GM21576 (cell line): ENCODE data around the gene GSTM5.
"Not testable (repeated sequence)": the region's sequence is repeated elsewhere in the genome, so short reads cannot be mapped to it uniquely, and the experiment has no call there.

Experiments
- ATAC-seq: cut with Tn5 transposase; IDR thresholded peaks from one replicate; pipeline ENCODE4 v1.9.1; 2021; ENCODE audit warnings: mild to moderate bottlenecking, moderate library complexity; ENCODE audit not compliant: unreplicated experiment

GSTM5 gene

GRCh38 chr1:109760581-109761226 lies 48.7 kb downstream of the GSTM5 start:
- ATAC-seq, result no peak

- ATAC-seq, result no peak
Observed at GRCh38 chr1:109761227-109762038, 49.4 kb downstream of the GSTM5 start.

DNA sequence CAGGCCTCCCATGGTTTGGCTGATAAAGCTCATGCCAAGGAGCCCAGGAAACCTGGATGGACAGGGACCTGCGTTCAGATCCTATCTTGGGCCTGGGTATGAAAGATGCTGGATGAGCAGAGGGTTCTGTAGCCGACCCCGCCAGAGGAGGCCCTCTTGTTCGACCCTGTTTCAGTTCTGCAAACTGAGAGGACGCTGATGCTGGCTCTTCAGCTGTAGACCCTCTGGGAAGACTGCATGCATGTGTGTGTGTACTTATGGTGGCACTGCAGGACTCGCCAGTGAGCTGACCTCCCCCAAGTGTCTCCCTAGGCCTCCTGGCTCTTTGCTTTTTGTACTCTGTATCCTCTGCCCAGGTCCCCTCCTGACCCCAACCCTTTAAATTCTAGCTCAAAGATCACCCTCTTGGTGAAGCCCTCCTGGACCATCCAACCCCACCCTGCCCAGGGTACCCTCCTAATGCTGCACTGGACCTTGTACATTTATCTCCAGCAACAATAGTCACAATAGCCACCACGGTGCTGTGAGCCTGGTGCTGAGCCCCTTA lies 50.1 kb downstream of the GSTM5 start:
- ATAC-seq, result no peak

DNA sequence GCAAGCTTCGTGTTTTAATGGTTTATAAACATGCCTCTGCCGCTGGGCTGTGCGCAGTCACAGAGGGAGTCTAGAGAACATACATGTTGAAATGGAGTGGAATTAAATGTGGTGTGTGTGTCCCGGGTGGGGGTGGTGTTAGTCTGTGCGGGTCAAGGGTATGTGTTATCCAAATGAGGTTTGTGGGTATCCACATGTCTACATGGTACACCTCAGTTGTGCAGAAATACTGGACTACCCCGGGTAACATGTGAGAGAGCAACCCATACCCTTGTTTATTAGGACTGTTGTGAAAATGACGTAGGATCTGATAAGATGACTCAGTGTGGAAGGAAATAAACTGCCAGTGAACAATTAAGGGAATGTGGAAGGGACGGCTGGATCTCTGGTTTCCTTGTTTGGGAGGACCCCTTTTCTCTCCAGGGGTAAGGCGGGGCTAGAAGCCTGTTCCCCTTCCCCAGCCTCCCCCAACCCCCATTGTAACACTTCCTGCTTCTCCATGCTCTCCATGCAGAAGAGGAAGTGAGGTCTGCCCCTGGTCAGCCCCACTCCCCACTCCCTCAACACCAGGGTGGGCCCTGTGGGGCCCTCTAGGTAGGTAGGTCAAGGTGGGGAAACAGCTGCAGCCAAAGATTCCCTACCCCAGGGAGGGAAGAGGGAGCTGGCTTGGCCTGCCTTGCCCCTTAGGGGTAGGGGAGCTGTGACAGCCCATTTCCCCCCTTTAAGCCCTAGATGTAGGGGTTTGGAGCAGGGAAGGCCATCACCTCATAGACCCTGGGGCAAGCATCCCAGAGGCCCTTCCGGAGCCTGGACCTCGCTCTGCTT lies 51.0 kb downstream of the GSTM5 start:
- ATAC-seq, result no peak

- no peak for ATAC-seq
Observed at GRCh38 chr1:109763646-109764415, 51.8 kb downstream of the GSTM5 start, which contains the start of gene EPS8L3. TSS of gene EPS8L3 (minus strand) at chr1:109763923. CDS start at chr1:109761749, 2,174 bp downstream.

GRCh38 chr1:109764561-109765482 lies 52.8 kb downstream of the GSTM5 start:
- ATAC-seq, result no peak

DNA sequence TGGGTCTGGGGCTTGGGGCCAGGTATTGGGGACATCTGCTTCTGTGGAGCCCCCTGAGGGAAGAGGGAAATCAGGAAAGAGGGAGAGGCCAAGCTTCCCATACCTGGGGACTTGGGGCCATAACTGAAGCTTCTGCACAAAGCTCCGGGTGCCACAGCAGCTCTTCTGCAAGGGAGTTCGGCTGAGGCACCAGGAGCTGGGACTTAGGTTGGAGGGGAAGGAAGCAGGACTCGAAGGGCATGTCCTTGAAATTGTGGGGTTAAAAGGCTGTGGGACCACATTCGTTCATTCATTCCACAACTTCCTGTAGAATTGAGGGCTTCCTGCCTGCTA lies 53.4 kb downstream of the GSTM5 start:
- no peak for ATAC-seq

DNA sequence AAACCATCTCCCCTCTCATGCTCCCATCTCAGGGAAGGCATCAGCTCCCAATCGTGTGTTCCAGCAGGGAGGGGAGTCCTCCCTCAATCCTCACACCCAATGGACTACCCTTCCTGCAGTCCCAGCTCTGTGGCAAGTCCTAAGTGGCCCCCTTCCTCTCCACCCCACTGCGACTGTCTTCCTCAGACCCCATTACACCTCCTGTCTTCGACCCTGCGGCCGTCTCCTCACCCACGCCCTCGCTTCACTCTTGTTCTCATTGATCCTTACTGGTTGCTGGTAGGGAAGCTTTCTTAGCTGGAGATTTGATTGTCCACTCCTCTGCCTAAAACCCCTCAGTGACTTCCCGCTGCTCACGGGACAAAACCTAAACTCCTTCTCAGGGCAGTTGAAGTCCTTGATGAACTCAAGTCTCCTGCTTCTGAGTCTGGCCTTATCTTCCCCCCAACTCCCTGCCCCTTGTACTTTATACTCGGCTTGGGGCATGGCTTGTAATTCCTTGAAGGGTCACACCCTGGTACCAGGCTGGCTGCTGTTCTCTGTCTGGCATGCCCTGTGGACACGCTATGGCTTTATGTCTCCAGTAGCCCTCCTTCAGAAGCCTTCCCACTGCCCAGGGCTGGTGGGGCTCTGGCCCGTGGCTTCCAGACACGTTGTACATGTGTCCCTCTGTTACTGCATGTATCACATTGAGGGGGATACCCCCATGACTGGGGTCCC lies 54.0 kb downstream of the GSTM5 start:
- no peak for ATAC-seq

DNA sequence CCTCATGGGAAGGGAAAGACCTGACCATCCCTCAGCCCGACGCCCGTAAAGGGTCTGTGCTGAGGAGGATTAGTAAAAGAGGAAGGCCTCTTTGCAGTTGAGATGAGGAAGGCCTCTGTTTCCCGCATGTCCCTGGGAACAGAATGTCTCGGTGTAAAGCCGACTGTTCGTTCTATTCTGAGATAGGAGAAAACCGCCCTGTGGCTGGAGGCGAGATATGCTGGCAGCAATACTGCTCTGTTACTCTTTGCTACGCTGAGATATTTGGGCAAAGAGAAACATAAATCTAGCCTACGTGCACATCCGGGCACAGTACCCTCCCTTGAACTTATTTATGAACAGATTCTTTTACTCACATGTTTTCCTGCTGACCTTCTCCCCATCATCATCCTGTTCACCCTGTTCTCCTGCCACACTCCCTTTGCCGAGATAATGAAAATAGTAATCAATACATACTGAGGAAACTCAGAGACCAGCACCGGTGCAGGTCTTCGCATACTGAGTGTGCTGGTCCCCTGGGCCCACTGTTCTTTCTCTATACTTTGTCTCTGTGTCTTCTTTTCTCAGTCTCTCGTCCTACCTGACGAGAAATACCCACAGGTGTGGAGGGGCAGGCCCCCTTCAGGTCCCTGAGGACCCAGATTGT lies 55.1 kb downstream of the GSTM5 start:
- not testable (repeated sequence) for ATAC-seq
